ENCODE results near the gene CLCF1.

Gene CLCF1

GRCh38 chr11:67314218-67314617 lies 59.2 kb downstream of the CLCF1 start:
- DNase-seq (ENCODE audit: extremely low read depth, low read depth), result no peak
- H3K4me3 ChIP-seq (replicated peaks; ENCODE audit: low read depth, low read length), result no peak overlapping the region
- no peak for TF ChIP-seq CTCF (IDR thresholded peaks at IDR 0.05; ENCODE audit: low read depth, low read length, missing control alignments)
